COLO829 (cell line): ENCODE data around the gene DENND1A.
A peak's percentile ranks its signal among the peaks of the same experiment; 100 is the strongest.

ENCODE experiments used
- DNase-seq: peaks from one replicate; pipeline ENCODE4 v3.0.0; 2012; ENCODE audit warnings: low spot score

The DENND1A gene

GRCh38 chr9:123354806-123355508 is 575.0 kb downstream of the DENND1A start:
- no peak for DNase-seq

- peak; percentile 68 for DNase-seq
Observed at GRCh38 chr9:123353984-123354591, 575.8 kb downstream of the DENND1A start.

GRCh38 chr9:123353041-123353440 is 576.9 kb downstream of the DENND1A start:
- DNase-seq: no peak

- DNase-seq: no peak
Observed at GRCh38 chr9:123350590-123351310, 579.2 kb downstream of the DENND1A start.

- DNase-seq: peak; percentile 70
Observed at GRCh38 chr9:123349691-123350480, 580.0 kb downstream of the DENND1A start.

GRCh38 chr9:123349033-123349432 is 580.9 kb downstream of the DENND1A start:
- DNase-seq: no peak

GRCh38 chr9:123348317-123348992 is 581.5 kb downstream of the DENND1A start:
- no peak for DNase-seq

- DNase-seq: no peak
Observed at GRCh38 chr9:123347289-123348060, 582.5 kb downstream of the DENND1A start.

GRCh38 chr9:123346826-123347225 is 583.1 kb downstream of the DENND1A start:
- DNase-seq: no peak

- no peak for DNase-seq
Observed at GRCh38 chr9:123346026-123346425, 583.9 kb downstream of the DENND1A start.

- no peak for DNase-seq
Observed at GRCh38 chr9:123345567-123345955, 584.4 kb downstream of the DENND1A start.

GRCh38 chr9:123344192-123344949 is 585.6 kb downstream of the DENND1A start:
- DNase-seq: no peak

- DNase-seq: no peak
Observed at GRCh38 chr9:123343443-123344191, 586.3 kb downstream of the DENND1A start.

GRCh38 chr9:123342247-123342646 is 587.7 kb downstream of the DENND1A start:
- no peak for DNase-seq

- DNase-seq: no peak
Observed at GRCh38 chr9:123341816-123342215, 588.1 kb downstream of the DENND1A start.

- DNase-seq: peak; percentile 62
Observed at GRCh38 chr9:123339666-123340510, 590.0 kb downstream of the DENND1A start.

- no peak for DNase-seq
Observed at GRCh38 chr9:123338710-123339665, 590.9 kb downstream of the DENND1A start.
